Suprapubic skin (tissue), 4 donors: Measurements from ENCODE around the gene KIF13A.

Source experiments
- CTCF ChIP-seq, 2 donors: fragments of 200-600 bp in 1 of 2; fragments of 450-650 bp in 1 of 2; sonication (generic) in 1 of 2; IDR thresholded peaks; one replicate each; pipeline ENCODE4 v1.5.1; 2016 to 2019; ENCODE audit warnings: antibody characterized with exemption in 2 of 2, mild to moderate bottlenecking in 1 of 2, moderate library complexity in 1 of 2
- EP300 ChIP-seq: sonication (generic); formaldehyde crosslinking; IDR thresholded peaks from one replicate; pipeline ENCODE4 v1.6.1; 2017; ENCODE audit warnings: antibody characterized with exemption
- POLR2A ChIP-seq, 2 donors: fragments of 450-650 bp; IDR thresholded peaks; one replicate each; pipeline ENCODE4 v1.6.1; 2017; ENCODE audit warnings: antibody characterized with exemption in 2 of 2, mild to moderate bottlenecking in 2 of 2, moderate library complexity in 2 of 2
- POLR2AphosphoS5 ChIP-seq, 3 donors: sonication (generic); formaldehyde crosslinking; IDR thresholded peaks; one replicate each; pipeline ENCODE4 v1.6.1; 2017; ENCODE audit warnings: antibody characterized with exemption in 3 of 3

- TF ChIP-seq CTCF (IDR thresholded peaks at IDR 0.05) = no peak
- TF ChIP-seq POLR2A (IDR thresholded peaks at IDR 0.05) = no peak
- no peak for TF ChIP-seq EP300
- TF ChIP-seq POLR2AphosphoS5 (IDR thresholded peaks at IDR 0.05) = no peak
Observed at GRCh38 chr6:17974570-17975368, 12.7 kb downstream of the KIF13A start.
